ENCODE measurements around the gene TMEM132D.
A peak's percentile ranks its signal among the peaks of the same experiment; 100 is the strongest.
"Not testable (repeated sequence)": the region's sequence is repeated elsewhere in the genome, so short reads cannot be mapped to it uniquely, and the experiment has no call there.

TMEM132D gene

DNA sequence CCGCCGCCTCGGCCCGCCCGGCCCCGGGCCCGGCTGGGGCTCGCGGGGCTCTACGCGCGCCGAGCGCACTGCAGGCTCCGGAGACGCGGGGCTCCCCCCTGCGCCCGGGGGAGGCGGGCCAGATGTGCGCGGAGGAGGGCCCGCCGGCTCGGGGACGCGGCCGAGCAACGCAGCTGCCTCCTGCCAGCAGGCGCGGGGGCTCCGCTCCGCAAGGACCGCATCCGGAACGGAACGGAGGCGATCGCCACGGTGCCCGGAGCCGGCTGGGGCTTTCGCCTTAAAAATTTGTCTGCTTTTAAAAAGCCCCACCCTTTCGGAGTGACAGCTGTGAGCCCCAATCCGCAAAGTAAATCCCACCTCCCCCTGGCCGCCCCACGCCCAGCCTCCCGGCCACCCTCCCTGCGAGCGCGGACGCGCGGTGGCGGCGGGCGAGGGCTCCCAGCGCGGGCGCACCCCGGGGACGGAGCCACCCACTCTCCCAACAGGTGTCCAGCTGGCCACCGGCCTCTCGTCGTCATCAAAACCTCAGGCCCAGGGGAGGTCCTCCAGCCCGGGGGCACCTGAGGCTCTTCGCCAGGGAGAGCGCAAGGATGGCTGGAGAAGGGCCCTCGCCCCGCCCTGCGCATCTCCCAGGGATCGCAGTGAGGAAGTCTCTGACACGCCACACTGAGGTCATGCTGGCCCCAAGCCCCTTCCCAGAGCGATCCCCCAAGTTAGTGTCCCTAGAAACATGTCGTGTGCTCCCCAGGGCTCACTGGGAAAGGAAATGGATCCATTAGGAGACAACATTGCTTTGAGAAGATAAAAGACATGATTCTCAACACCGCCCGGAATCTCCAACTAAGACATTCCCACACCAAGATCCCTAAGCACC lies at the start of gene TMEM132D:
TSS of gene TMEM132D (minus strand) at position 70 of the 874 bp plus-strand sequence.
- no peak for DNase-seq

DNA sequence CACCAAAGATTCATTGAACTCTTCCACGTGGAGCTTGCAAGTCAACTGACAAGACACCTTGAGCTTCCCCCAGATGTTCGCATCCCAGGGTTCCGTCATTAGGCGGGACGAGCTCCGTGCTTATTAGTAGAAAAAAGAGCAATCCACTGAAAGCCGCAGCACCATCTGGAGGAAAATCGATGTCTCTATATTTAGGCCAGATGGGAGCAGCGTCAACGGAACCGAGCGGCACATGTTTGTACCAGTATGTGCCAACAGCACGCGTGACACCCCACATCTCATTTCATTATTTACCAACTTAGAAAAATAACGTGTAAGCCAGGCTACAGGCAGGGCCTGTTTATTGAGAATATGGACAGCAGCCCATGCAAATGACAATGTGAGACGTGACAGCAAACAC lies 45.8 kb upstream of the TMEM132D start:
- no peak for DNase-seq

DNA sequence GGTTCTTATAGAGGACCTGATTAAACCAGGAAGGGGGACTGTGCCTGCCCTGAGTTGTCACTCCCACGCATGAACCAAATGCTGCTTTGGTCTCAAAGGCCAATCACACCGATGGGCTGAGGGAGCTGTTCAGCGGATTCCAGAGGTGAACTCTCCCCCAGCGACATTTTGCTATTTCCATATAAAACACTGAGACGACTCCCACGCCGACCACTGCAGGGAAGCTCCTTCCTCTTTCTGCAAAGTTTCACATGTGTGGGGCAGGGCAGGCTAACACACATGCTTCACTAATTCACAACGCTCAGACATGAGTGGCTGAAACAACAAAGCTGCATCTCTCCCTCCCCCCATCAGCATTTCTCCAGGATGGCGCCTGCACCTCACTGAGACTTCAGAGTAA lies 37.8 kb upstream of the TMEM132D start:
- DNase-seq: no peak

DNA sequence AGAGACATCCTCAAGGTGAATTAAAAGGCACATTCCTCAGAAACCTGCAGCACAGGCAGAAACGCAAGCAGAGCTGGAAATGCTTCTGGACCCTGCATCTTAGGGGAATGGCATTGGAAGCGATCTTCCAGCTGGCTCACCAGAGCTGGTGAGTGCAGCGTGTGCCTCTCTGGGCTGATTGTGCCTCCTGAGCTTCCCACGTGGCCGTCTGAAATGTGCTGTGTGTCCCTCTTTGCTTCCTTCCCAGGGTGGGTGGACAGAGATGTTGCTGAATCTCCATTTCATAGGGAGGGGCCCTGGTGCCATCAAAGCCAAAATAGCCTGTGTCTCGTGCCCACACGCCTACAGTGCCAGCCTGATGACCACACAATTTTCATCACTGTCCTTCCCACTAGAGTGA lies 34.3 kb upstream of the TMEM132D start:
- no peak for DNase-seq

DNA sequence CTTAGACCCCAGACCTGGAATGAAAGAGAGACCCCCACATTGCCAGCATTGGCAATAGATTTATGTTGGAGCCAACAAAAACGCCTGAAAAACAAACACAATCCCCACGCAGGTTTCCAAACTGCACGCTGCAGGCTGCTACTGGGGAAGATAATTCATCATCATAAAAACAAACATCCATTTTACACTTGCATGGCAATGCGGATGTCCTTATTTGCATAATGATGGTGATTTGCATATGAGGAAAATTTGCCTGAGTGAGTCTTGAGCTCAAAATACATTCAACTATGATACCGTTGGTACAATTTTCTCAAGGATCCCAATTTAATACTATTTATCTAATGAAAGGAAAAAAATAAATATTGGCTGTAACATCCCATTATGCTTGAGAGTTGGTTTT lies 33.6 kb upstream of the TMEM132D start:
- no peak for DNase-seq

DNA sequence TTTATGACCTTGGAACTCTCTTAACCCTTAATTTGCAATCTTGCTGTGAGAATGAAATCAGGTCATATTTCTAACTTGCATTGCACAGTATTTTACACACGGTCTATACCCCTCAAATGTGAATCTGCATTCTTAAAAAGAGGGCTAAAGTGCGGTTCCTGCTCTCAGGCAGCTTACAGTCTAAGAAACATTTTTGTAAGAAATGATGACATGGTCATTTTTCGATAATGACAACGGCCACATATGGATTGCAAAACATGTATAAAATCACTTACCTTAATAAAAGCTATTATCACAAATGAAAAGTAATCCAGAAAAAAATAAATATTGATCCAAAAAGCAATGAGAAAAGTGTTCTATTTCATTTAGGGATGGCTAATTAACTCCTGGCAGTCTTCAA lies 24.8 kb upstream of the TMEM132D start:
- DNase-seq: no peak

DNA sequence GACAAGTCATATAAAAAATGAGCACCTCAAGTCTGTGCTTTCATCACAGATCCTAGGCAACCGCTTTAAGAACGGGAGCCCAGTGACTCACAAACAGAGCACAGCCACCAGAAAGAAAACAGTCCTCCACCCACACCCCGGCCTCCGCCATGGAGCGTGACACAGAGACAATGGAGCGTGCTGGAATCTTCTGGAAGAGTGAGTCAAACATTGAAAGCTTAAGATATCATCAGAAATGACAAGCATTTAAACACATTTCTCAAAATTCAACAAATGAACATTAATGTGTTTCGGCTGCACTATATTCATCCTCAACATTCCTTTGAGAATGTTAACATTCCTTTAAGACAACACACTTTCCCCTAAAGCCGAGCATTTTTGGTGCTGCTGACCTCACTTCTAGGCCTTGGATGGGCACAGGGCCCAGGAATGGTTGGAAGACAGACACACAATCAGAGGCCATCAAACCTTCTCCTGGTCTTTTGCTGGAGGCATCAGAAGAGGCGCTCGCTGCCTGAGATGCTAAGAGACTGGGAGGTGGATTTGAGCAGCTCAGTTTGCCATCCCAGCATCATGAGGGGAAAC lies 23.6 kb upstream of the TMEM132D start:
- DNase-seq: no peak

DNA sequence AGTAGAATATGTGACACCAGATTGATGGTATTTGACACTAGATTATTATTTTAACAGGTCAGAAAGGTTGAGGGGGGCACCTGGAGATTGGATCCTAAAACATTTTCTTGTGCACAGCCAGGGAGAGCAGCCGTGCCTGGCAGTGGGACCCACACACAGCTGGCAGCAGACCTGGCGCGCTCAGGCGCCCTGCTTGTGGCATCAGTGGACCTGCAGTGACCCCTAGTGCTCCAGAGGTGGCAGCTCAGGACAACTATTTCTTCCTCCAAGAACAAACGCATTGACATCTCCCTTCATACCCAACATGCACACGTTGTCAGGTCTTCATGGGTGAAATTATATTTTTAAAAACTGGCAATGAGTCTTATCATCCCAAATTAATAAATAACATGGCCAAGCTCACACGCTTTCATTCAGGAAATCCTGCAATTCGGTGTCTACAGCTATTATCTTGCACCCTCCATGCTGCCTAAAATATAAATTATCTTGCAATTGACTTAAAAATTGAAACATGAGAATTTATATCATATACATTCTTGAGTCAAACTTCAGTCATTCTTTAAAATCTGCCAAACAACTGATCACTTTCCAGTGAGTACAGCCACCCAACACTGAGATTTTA lies 7.7 kb upstream of the TMEM132D start:
- peak in 11 of 14 donors; percentile 17 to 70 (median 45) for DNase-seq

DNA sequence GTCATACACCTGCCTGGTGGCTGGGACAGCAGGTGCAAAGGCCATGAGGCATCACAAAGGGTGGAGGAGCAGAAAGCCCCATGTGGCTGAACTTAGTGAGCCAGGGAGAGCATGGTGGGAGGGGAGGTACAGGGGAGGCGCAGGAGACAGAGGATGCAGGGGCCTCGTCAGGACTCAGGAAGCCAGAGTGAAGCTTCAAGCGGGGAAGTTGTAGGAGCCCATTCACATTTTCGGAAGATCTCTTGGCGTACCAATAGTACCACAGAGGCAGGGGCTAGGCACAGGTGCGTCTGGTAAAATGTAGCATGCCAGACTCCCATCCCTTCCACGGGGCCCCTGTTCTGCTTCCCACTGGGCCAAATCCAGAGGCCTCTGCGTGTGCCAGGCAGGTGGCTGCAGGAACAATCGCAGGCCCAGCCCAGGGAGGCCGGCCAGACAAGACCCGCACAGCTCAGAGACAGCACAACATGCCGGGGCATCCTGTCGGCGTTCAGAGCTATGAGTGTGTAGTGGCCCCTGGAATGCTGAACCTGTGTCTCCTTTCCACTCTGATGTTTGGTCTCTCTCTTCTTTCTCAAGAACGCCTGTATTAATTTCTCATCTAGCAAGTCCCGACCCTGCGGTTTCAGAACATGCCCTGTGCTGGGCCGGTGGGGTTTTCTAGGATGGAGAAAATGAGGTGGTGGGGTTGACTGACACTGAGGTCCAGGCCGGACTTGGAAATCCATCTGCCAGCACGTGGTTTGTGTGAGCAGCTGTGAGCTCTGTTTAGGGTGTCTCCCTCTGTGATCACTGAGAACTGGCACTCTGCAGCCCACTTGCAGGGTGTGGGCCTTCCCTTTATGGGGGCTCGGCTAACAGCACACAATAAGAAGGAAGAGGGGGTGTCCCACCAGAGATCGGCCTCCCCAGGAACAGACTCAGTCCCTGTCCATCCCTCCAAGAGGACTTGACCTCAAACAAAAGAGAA lies 5.5 kb upstream of the TMEM132D start:
- DNase-seq: no peak

DNA sequence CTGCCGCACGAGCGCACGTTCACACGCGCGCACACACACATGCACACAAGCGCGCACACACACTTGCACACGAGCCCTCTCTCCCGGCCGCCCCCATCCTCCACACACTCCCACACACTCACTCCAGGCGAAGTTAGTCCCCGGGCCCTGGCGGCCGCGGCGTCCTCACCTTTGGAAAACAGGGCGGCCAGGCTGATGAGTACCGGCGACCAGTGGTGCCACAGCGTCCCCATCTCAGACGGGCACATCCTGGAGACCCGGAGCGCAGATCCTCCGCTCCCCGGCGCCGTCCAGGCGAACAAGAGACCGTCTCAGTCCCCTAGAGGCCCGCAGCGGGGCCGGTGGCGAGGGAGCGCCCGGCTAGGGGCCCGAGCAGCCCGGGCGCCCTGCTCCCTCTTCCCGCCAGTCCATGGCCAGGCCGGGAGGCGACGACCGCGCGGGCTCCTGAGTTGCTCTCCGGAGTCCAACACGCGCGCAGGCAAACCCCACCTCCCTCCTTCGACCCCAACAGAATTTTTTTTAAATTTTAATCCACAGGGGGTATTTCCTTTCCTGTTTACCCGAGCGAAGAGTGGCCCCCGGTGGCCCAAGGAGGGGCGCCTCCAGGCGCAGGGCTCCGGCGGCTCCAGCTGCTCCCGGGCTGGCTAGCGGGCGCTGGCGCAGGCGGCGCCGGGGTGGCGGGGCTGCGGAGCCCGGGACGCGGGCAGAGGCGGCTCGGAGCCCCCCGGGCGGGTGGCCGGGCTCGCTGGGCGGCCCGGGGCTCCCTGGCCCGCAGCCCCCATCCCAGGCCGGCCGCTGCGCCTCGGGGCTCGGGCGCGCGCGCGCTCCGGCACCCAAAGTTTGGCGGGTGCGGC lies 506 bp downstream of the TMEM132D start:
- no peak for DNase-seq

DNA sequence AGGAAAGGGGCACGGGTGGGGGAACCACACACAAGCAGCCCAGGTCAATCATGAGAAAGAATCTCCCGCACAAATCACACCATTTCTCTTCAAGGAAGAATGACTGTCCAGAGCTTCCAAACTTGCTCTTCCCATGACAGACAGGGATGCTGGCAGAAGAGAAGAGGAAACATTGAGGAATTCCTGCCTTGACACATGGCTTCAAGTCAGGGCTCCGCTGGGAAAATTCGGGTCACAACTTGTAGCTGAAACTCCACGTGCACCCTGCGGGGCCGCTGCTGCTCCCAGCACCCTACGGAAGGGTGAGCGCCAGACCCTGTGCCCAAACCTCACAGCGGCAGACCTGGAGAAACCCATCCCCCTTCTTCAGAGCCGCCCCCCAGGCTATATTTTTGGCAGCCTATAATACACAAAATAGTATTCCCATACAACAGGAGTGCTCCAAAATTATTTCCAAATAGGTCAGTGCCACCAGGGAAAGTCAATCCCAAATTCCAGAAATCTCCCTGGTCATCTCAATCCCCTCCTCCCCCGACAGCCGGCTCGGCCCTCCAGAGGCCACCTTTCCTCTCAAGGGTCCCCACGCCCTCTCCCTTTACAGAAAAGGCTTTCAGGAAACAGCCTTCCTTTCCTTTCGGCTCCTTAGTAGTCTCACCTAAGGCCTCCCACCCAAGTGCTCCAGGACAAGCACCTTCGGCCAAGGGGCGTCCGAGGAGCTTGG lies 1.3 kb downstream of the TMEM132D start:
- DNase-seq: no peak

DNA sequence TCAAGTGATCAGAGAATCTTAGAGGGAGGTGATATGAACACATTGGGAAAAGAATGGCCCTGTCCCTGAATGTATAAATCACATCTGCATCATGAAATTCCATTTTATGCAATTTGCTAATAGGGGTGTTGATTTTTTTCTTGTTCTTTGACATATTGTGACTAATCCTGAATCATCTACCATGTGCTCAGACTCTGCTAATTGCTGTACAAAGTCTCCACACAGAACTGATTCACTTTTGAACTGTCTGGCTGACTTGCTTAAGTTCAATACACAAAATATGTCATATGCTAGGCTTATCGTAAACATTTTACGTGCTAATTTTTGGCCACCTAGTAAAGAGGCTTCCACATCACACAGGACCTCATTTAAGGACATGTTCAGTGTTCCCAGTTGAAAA lies 2.6 kb downstream of the TMEM132D start:
- no peak for DNase-seq

DNA sequence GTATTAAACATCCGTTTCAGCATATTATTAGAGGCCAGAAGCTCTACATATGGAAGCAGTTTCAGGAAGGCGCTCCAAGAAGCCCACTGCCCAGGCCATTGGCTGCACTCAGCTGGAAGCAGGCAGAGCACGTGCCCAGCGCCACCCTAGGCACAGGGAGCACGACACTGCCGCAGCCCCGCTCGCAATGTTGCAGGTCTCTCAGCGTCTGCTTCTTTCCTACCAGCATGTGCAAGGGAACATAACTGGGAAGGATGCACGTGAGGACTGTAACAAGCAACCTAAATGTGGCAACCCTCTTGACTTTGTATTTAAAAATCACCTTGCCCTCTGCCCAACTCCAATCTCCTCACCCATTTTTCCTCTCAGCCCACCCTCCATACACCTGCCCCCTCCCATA lies 3.5 kb downstream of the TMEM132D start:
- DNase-seq: no peak

DNA sequence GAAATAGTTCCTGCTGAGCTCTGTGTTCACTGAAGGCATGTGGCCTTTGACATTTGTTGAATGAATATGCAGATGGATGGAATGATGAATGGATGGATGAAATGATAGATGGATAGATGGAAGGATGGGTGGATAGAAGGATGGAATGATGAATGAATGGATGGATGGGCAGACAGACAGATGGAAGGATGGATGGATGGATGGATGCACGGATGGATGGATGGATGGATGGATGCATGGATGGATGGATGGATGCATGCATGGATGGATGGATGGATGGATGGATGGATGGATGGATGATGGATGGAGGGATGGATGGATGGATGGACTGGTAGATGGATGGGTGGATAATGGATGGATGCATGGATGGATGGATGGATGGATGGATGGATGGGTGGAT lies 4.8 kb downstream of the TMEM132D start:
- DNase-seq: not testable (repeated sequence)

DNA sequence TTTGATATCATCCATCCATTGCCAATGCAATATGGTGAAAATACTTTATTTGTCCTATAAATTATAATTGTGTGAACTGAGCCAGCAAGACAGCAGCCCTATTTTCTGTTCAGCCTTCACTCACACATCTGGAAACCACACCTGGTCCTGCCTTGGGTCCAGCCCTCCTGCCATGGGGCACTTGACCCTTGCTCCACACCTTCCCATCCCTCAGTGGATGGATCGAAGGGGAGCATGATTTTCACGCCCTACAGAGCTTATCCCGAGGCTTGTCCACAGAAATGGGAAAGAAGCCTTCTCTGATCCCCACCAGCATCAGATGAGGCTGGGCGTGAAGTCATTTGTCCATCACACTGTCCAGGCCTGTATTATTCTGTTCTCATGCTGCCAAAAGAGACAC lies 10.1 kb downstream of the TMEM132D start:
- DNase-seq: no peak

DNA sequence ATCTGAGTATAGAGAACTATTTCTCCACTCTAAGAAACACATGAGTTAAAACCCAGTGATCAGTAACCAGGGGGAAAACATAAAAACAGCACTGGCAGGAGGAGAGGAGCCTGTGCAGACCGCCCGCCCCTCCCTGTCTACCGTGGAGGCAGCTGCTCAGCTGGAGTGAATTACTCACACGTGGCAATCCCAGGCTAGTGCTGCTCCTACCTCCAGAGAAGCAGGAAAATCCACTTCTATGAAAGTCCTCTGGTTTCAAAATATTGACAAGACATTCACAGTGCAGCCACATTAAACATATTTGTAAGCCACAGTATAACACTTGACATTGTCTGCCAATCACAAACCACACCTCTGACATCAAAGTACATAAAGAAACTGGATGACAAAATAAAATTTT lies 16.7 kb downstream of the TMEM132D start:
- no peak for DNase-seq

DNA sequence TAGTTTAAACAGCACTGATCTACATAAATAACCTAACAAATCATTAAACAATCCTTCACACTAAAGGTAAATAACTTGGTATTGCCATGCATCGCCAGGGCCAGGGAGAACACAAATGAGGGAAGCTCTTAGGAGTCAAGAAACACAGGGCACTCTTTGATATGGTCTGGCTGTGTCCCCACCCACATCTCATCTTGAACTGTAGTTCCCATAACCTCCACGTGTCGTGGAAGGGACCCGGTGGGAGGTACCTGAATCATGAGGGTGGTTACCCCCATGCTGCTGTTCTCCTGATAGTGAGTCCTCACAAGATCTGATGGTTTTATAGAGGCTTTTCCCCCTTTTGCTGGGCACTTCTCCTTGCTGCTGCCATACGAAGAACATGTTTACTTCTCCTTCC lies 17.3 kb downstream of the TMEM132D start:
- no peak for DNase-seq

DNA sequence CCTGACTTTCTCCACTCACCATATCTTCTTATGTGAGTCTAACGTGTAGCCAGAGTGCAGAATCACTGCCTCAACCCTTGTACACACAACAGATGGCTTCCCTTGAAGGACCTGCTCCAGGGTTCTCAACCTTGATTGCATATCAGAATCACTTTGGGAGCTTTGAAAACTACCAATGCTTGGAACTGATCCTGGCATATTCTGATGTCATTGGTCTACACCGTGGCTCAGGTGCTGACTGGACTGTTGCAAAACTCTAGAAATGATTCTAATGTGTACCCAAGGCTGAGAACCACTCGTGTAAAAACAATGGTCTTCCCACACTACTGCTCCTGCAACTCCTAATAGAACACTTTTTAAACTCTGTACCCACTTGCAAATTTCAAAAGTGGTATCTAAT lies 18.5 kb downstream of the TMEM132D start:
- no peak for DNase-seq

DNA sequence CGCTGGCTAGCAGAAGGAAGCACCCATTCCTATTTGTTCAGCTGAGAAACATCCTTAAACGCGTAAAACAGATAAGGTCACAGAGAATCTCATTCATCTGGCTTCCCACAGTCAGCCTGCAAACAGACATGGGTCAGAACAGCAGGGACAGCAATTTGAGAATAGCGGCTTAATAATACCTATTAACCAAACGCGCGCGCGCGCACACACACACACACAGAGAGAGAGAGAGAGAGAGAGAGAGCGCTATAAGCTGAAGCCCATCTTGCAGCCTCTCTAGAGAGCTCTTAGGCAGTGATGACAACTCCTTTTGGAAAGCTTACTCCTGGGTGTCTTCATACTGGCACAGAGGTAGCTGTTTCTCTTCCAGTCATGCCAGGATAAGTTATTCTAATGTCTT lies 26.4 kb downstream of the TMEM132D start:
- no peak for DNase-seq

DNA sequence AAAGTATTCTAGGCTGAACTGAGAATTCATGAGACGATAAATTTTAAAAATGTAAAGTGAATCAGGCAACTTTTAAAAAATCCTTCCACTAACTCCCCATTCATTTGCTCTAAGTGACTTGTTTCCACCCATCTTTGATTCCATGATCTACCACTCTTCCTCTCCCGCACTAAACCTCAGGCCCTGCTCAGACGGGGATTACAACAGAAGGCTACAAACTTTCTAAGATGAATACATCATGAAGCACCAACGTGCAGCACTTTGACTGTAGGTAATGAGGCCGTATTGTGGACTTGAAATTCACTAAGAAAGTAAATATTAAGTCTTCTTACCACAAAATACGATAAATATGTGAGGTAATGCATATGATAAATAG lies 30.0 kb downstream of the TMEM132D start:
- DNase-seq: no peak
